Testis (tissue), 2 donors: ENCODE results near the gene ABCA5.

Experiments
- POLR2A ChIP-seq: fragments of 450-650 bp; IDR thresholded peaks from one replicate; pipeline ENCODE4 v1.6.1; 2017; ENCODE audit warnings: antibody characterized with exemption, mild to moderate bottlenecking, moderate library complexity
- TF ChIP-seq, protein P1 (sequence below), 3 experiments: fragments of 450-650 bp in 2 of 3; fragments of 200-600 bp in 1 of 3; sonication (generic) in 1 of 3; IDR thresholded peaks; one replicate each; pipeline ENCODE4 v1.5.1; 2016 to 2019; ENCODE audit warnings: antibody characterized with exemption in 3 of 3, mild to moderate bottlenecking in 2 of 3, moderate library complexity in 1 of 3

DNA sequence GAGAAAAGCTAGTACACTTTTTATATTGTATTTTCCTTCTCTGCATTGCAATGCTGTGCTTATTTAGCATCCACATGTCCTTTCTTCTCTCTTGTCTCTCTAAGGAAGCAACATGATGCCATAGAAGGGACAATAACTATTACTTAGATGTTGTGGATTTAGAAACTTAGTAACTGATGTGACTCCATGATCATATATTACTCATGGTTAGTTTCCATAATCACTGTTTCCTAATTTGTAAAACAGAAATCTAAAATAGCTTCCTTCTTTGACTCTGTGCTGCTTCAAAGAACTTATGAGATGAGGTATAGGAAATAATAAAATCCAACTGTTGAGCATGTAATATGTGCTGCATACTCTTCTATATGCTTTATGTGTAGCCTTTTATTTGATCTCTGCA lies 6.6 kb upstream of the ABCA5 start:
- TF ChIP-seq, protein P1, sequence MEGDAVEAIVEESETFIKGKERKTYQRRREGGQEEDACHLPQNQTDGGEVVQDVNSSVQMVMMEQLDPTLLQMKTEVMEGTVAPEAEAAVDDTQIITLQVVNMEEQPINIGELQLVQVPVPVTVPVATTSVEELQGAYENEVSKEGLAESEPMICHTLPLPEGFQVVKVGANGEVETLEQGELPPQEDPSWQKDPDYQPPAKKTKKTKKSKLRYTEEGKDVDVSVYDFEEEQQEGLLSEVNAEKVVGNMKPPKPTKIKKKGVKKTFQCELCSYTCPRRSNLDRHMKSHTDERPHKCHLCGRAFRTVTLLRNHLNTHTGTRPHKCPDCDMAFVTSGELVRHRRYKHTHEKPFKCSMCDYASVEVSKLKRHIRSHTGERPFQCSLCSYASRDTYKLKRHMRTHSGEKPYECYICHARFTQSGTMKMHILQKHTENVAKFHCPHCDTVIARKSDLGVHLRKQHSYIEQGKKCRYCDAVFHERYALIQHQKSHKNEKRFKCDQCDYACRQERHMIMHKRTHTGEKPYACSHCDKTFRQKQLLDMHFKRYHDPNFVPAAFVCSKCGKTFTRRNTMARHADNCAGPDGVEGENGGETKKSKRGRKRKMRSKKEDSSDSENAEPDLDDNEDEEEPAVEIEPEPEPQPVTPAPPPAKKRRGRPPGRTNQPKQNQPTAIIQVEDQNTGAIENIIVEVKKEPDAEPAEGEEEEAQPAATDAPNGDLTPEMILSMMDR (IDR thresholded peaks at IDR 0.05) = no peak
- no peak for TF ChIP-seq POLR2A
